K562 (cell line): ENCODE results near the gene CBX8. TPM values are rescaled to one million over a fixed set of nuclear protein-coding genes. Genes with fewer than 3 reads are reported as not detected.

ENCODE experiments used
- CREM ChIP-seq: IDR thresholded peaks from 2 replicates; pipeline ENCODE4 v1.6.1; 2014; ENCODE audit warnings: antibody characterized with exemption, low read depth
- ETV1 ChIP-seq: fragments of 450-650 bp; conservative IDR thresholded peaks from 2 replicates; pipeline ENCODE4 v1.6.1; 2016; ENCODE audit warnings: missing genetic modification characterization, control low read depth, low read depth, missing compliant biosample characterization
- FOXA3 ChIP-seq, 2 experiments: fragments of 450-650 bp in 1 of 2; sonication (generic) in 1 of 2; formaldehyde crosslinking; IDR thresholded peaks in 1 of 2; conservative IDR thresholded peaks in 1 of 2; 2 replicates each; pipeline versions ENCODE4 v1.4.0 to v1.8.0; 2020 to 2022; ENCODE audit warnings: mild to moderate bottlenecking in 2 of 2, missing genetic modification reagents in 1 of 2
- MEIS2 ChIP-seq: fragments of 450-650 bp; IDR thresholded peaks from 2 replicates; pipeline ENCODE4 v1.6.1; 2014; ENCODE audit warnings: mild to moderate bottlenecking; ENCODE audit not compliant: partially characterized antibody
- PHF20 ChIP-seq: fragments of 450-650 bp; IDR thresholded peaks from 2 replicates; pipeline ENCODE4 v1.6.1; 2018; ENCODE audit not compliant: partially characterized antibody
- POLR2G ChIP-seq: fragments of 200-400 bp; formaldehyde crosslinking; IDR thresholded peaks from 2 replicates; pipeline ENCODE4 v1.6.1; 2017; ENCODE audit warnings: low read depth, mild to moderate bottlenecking, antibody characterized with exemption, low read length, moderate library complexity
- PRDM10 ChIP-seq: fragments of 450-650 bp; IDR thresholded peaks from 2 replicates; pipeline ENCODE4 v1.6.1; 2018; ENCODE audit not compliant: partially characterized antibody
- SNRNP70 ChIP-seq: fragments of 200-400 bp; formaldehyde crosslinking; optimal IDR thresholded peaks from 2 replicates; pipeline ENCODE3; 2017; ENCODE audit warnings: low read depth, low read length
- SPI1 ChIP-seq: IDR thresholded peaks from 2 replicates; pipeline ENCODE4 v1.6.1; 2011; ENCODE audit warnings: low read depth, low read length, control low read depth, borderline replicate concordance
- TOE1 ChIP-seq, 2 experiments: fragments of 450-650 bp in 1 of 2; sonication (generic) in 1 of 2; formaldehyde crosslinking in 1 of 2; IDR thresholded peaks; 2 replicates each; pipeline versions ENCODE4 v1.7.1 to v1.8.0; 2016 to 2022; ENCODE audit warnings: borderline replicate concordance in 2 of 2, mild to moderate bottlenecking in 2 of 2, antibody characterized with exemption in 1 of 2, inconsistent platforms in 1 of 2, low read depth in 1 of 2, missing genetic modification reagents in 1 of 2, moderate library complexity in 1 of 2
- TRIM24 ChIP-seq, 2 experiments: fragments of 450-650 bp; IDR thresholded peaks; 2 replicates each; pipeline ENCODE4 v1.6.1; 2016
- polyA plus RNA-seq, 8 experiments: library from polyadenylated mRNA; depleted of rRNA in 4 of 8; stranded (reverse) in 5 of 8; unstranded in 3 of 8; fragments of >200 nt; fragmentation: Nextera tagmentation in 2 of 8; fragmentation: Illumina TruSeq in 1 of 8; extraction: Ambion mirVana in 2 of 8; extraction: Trizol in 1 of 8; gene quantifications; 2 replicates each; pipeline versions ENCODE4 v1.2.1 to v1.2.3, GENCODE V29; 2011 to 2014; ENCODE audit warnings: inconsistent platforms in 1 of 8, missing spikeins in 1 of 8
- total RNA-seq, 7 experiments: library from RNA; depleted of rRNA in 6 of 7; stranded (reverse); fragments of >200 nt in 6 of 7; fragmentation: Illumina TruSeq in 2 of 7; extraction: Trizol in 2 of 7; gene quantifications; 2 replicates each; pipeline versions ENCODE4 v1.2.1 to v1.2.3, GENCODE V29; 2011 to 2021; ENCODE audit warnings: low replicate concordance in 1 of 7
- TF ChIP-seq, protein P1 (sequence below): fragments of 250-450 bp; sonication (Bioruptor Pico); IDR thresholded peaks from 2 replicates; pipeline ENCODE4 v1.4.0; 2020; ENCODE audit warnings: mild to moderate bottlenecking
- TF ChIP-seq, protein P2 (sequence below): sonication (generic); formaldehyde crosslinking; IDR thresholded peaks from 2 replicates; pipeline ENCODE4 v1.9.0; 2022; ENCODE audit warnings: mild to moderate bottlenecking, missing genetic modification reagents
- TF ChIP-seq, protein P3 (sequence below): fragments of 450-650 bp; formaldehyde crosslinking; IDR thresholded peaks from 2 replicates; pipeline ENCODE4 v1.4.0; 2022; ENCODE audit warnings: mild to moderate bottlenecking, moderate library complexity
- TF ChIP-seq, protein P4 (sequence below): fragments of 450-650 bp; formaldehyde crosslinking; IDR thresholded peaks from 2 replicates; pipeline ENCODE4 v1.4.0; 2020; ENCODE audit warnings: mild to moderate bottlenecking, moderate library complexity

Gene CBX8
- total and polyA plus RNA-seq, 9 of the 15 experiments (the other 6 are each of a cell fraction or from before 2014, with no cell fraction given) = 0.08 to 11.9 (median 2.6) TPM

DNA sequence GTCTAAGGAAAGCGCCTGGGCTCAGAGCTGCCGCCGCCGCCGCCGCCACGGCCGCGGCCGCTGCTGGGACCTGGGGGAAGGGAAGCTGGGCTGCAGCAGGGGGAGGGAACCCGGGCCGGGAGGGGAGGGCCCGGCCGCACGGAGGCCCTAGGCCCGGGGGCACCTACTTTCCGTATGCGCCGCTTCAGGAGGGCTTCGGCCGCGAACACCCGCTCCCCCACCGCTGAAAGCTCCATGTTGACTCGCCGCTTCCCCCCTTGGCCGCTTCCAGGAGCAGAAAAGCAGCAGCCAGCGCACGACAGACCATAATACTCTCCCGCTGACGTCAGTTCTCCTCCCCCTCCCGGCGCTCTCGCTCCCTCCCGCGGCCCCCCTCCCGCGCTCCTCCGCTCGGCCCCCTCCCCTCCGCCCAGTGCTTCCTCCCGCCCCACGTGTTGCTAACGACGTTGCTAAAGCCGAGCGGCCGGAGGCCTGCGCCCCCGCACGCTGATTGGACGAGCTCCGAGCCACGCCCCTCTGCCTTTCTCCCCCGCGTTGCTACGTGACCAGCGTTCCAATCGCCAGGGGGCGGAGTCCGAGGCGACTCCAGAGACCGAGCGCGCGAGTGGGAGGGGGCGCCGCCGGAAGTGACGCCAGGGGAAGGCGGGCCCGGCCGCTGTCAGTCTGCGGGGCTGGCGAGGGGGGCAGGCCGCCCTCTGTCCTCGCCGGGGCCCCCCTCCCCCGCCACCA, at the start of gene CBX8 (continued):
- TF ChIP-seq PRDM10 (peak; percentile 37), FOXA3 (CRISPR knock-in tag; conservative IDR thresholded peaks at IDR 0.05 in 1 of 2, IDR thresholded peaks at IDR 0.05 in 1 of 2) (peak; percentile 25 to 41; a peak in 1 of 4 replicates), SNRNP70 (no peak), POLR2G (peak; percentile 87), MEIS2 (peak; percentile 61), TOE1 (IDR thresholded peaks at IDR 0.05; ENCODE audit: borderline replicate concordance) (peak; percentile 44; the same call in 1 of the 2 replicates), TOE1 (CRISPR knock-in tag; IDR thresholded peaks at IDR 0.05; ENCODE audit: borderline replicate concordance, low read depth) (no peak), CREM (peak; percentile 93), PHF20 (no peak), TRIM24 (IDR thresholded peaks at IDR 0.05) (0 out of 4 replicates have a peak, but pooled peaks of 1 of the 2 experiments have one; percentile 22), ETV1 (tag) (peak; percentile 21; the same call in 1 of the 2 replicates), SPI1 (0 out of 2 replicates have a peak, but pooled peaks have one; percentile 4)
- TF ChIP-seq, protein P1, sequence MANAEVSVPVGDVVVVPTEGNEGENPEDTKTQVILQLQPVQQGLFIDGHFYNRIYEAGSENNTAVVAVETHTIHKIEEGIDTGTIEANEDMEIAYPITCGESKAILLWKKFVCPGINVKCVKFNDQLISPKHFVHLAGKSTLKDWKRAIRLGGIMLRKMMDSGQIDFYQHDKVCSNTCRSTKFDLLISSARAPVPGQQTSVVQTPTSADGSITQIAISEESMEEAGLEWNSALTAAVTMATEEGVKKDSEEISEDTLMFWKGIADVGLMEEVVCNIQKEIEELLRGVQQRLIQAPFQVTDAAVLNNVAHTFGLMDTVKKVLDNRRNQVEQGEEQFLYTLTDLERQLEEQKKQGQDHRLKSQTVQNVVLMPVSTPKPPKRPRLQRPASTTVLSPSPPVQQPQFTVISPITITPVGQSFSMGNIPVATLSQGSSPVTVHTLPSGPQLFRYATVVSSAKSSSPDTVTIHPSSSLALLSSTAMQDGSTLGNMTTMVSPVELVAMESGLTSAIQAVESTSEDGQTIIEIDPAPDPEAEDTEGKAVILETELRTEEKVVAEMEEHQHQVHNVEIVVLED = peak; percentile 69
- TF ChIP-seq, protein P2, sequence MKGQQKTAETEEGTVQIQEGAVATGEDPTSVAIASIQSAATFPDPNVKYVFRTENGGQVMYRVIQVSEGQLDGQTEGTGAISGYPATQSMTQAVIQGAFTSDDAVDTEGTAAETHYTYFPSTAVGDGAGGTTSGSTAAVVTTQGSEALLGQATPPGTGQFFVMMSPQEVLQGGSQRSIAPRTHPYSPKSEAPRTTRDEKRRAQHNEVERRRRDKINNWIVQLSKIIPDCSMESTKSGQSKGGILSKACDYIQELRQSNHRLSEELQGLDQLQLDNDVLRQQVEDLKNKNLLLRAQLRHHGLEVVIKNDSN (CRISPR knock-in tag) = peak; percentile 83
- TF ChIP-seq, protein P3, sequence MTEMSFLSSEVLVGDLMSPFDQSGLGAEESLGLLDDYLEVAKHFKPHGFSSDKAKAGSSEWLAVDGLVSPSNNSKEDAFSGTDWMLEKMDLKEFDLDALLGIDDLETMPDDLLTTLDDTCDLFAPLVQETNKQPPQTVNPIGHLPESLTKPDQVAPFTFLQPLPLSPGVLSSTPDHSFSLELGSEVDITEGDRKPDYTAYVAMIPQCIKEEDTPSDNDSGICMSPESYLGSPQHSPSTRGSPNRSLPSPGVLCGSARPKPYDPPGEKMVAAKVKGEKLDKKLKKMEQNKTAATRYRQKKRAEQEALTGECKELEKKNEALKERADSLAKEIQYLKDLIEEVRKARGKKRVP (CRISPR knock-in tag) = 0 out of 2 replicates have a peak, but pooled peaks have one; percentile 43
- TF ChIP-seq, protein P4, sequence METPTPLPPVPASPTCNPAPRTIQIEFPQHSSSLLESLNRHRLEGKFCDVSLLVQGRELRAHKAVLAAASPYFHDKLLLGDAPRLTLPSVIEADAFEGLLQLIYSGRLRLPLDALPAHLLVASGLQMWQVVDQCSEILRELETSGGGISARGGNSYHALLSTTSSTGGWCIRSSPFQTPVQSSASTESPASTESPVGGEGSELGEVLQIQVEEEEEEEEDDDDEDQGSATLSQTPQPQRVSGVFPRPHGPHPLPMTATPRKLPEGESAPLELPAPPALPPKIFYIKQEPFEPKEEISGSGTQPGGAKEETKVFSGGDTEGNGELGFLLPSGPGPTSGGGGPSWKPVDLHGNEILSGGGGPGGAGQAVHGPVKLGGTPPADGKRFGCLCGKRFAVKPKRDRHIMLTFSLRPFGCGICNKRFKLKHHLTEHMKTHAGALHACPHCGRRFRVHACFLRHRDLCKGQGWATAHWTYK (CRISPR knock-in tag) = 0 out of 2 replicates have a peak, but pooled peaks have one; percentile 40
